Neural progenitor cell (in vitro differentiated cells): Measurements from ENCODE around the gene SLC2A13. TPM values are rescaled to one million over a fixed set of nuclear protein-coding genes. Genes with fewer than 3 reads are reported as not detected.
"Not testable (repeated sequence)": the region's sequence is repeated elsewhere in the genome, so short reads cannot be mapped to it uniquely, and the experiment has no call there.

Experiments used
- DNase-seq: peaks from one replicate; pipeline ENCODE4 v3.0.0-alpha.2; 2016; ENCODE audit warnings: low spot score
- H2AFZ ChIP-seq: fragments of 200-600 bp; sonication (generic); replicated peaks from 2 replicates; pipeline ENCODE4 v1.6.1; 2016; ENCODE audit warnings: antibody characterized with exemption
- H3F3A ChIP-seq: fragments of 200-600 bp; sonication (generic); 2 replicates; pipeline ENCODE4 v1.6.1; 2016; ENCODE audit warnings: antibody characterized with exemption, low read depth
- H3K27ac ChIP-seq: fragments of 200-600 bp; sonication (generic); 2 replicates; pipeline ENCODE4 v1.5.1; 2016; ENCODE audit warnings: mild to moderate bottlenecking
- H3K27me3 ChIP-seq: fragments of 200-600 bp; sonication (generic); 2 replicates; pipeline ENCODE4 v1.6.1; 2016; ENCODE audit warnings: mild to moderate bottlenecking, moderate library complexity
- H3K36me3 ChIP-seq: fragments of 200-600 bp; sonication (generic); 2 replicates; pipeline ENCODE4 v1.5.1; 2016
- H3K4me1 ChIP-seq: fragments of 200-600 bp; sonication (generic); 2 replicates; pipeline ENCODE4 v1.6.1; 2016; ENCODE audit warnings: mixed run types
- H3K4me2 ChIP-seq: fragments of 200-600 bp; sonication (generic); 2 replicates; pipeline ENCODE4 v1.6.1; 2016
- H3K4me3 ChIP-seq: fragments of 200-600 bp; sonication (generic); 2 replicates; pipeline ENCODE4 v1.5.1; 2016
- H3K79me2 ChIP-seq: fragments of 200-600 bp; sonication (generic); 2 replicates; pipeline ENCODE4 v1.6.1; 2016; ENCODE audit warnings: low read depth
- H3K9ac ChIP-seq: fragments of 200-600 bp; sonication (generic); 2 replicates; pipeline ENCODE4 v1.6.1; 2016
- H3K9me3 ChIP-seq: fragments of 200-600 bp; sonication (generic); 2 replicates; pipeline ENCODE4 v1.5.1; 2016; ENCODE audit warnings: low read depth
- H4K20me1 ChIP-seq: fragments of 200-600 bp; sonication (generic); 2 replicates; pipeline ENCODE4 v1.6.1; 2016; ENCODE audit warnings: low read depth
- H3K27ac Mint-ChIP-seq: 3 replicates; pipeline ENCODE4 v1.8.0; 2021; ENCODE audit warnings: mixed read lengths
- H3K27me3 Mint-ChIP-seq: 2 replicates; pipeline ENCODE4 v1.8.0; 2022; ENCODE audit warnings: low read depth, mild to moderate bottlenecking, inconsistent platforms, moderate library complexity, mixed read lengths; ENCODE audit not compliant: insufficient read depth
- H3K36me3 Mint-ChIP-seq: 3 replicates; pipeline ENCODE4 v1.8.0; 2021; ENCODE audit warnings: mixed read lengths
- H3K4me1 Mint-ChIP-seq: 3 replicates; pipeline ENCODE4 v1.8.0; 2021; ENCODE audit warnings: mixed read lengths
- H3K4me3 Mint-ChIP-seq: 3 replicates; pipeline ENCODE4 v1.8.0; 2021; ENCODE audit warnings: mild to moderate bottlenecking, moderate library complexity, mixed read lengths
- H3K9me3 Mint-ChIP-seq: 3 replicates; pipeline ENCODE4 v1.8.0; 2020; ENCODE audit warnings: mixed read lengths
- EZH2 ChIP-seq: fragments of 200-600 bp; sonication (generic); IDR thresholded peaks from 2 replicates; pipeline ENCODE4 v1.6.1; 2017; ENCODE audit warnings: antibody characterized with exemption, mild to moderate bottlenecking, moderate library complexity
- EZH2phosphoT487 ChIP-seq: fragments of 200-600 bp; sonication (generic); IDR thresholded peaks from 2 replicates; pipeline ENCODE4 v1.6.1; 2017; ENCODE audit warnings: antibody characterized with exemption
- total RNA-seq: library from RNA; depleted of rRNA; stranded (reverse); fragments of >200 nt; gene quantifications from 2 replicates; pipeline ENCODE4 v1.2.3, GENCODE V29; 2015; ENCODE audit warnings: low replicate concordance
- TF ChIP-seq, protein P1 (sequence below): fragments of 200-600 bp; sonication (generic); IDR thresholded peaks from 2 replicates; pipeline ENCODE4 v1.5.1; 2017; ENCODE audit warnings: antibody characterized with exemption, mild to moderate bottlenecking

Gene SLC2A13
- total RNA-seq, 1 donor from 2014 or later = 11.1 TPM

DNA sequence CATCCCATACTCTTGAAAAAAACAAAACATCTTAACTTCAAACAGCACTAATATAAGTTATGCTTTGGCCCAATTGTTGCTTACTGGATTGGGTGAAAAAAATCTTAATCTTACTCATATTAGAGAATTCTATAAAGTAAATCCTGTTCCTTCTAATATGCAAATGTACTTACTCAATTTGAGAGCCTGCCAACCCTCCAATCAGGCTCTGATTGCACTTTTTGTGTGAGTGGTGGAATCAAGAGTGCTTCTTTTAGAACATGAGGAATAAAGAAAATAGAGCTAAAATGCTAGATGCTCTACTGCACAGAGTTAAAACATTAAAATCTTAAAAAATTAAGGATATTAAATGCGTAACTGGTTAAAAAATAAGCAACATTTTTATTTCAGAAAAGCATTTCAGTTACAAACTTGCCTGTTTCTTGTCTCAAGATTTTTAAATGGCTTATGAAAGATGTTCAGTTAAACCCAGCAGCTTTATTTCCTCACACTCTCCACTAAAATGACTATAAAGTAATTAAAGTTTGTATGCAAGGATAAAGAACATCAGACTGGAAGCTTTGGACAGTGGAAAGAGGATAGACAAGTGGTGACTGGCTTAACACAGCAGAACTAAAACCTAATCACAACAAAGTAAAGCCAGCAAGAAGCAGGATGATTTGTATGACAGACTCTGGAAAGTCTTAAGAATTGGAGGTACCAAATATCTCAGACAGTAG is 177.5 kb downstream of the SLC2A13 start:
- Histone ChIP-seq H3K27ac (no peak overlapping the region), H3K79me2 (no peaks in the 10 kb centered on the region), H3K27me3 (no peaks in the 10 kb centered on the region), H3K4me2 (no peak overlapping the region), H3K9ac (no peak overlapping the region), H3K9me3 (no peaks in the 10 kb centered on the region), H3K36me3 (no peaks in the 10 kb centered on the region), H3K4me1 (no peaks in the 10 kb centered on the region), H2AFZ (no peak overlapping the region), H4K20me1 (no peaks in the 10 kb centered on the region), H3F3A (no peaks in the 10 kb centered on the region), H3K4me3 (no peak overlapping the region)
- Mint-ChIP-seq H3K4me3 (no peak overlapping the region), H3K9me3 (no peaks in the 10 kb centered on the region), H3K4me1 (peaks cover 4% of the 10 kb centered on the region), H3K27me3 (peaks cover 3% of the 10 kb centered on the region), H3K36me3 (no peaks in the 10 kb centered on the region), H3K27ac (no peak overlapping the region)
- TF ChIP-seq, protein P1, sequence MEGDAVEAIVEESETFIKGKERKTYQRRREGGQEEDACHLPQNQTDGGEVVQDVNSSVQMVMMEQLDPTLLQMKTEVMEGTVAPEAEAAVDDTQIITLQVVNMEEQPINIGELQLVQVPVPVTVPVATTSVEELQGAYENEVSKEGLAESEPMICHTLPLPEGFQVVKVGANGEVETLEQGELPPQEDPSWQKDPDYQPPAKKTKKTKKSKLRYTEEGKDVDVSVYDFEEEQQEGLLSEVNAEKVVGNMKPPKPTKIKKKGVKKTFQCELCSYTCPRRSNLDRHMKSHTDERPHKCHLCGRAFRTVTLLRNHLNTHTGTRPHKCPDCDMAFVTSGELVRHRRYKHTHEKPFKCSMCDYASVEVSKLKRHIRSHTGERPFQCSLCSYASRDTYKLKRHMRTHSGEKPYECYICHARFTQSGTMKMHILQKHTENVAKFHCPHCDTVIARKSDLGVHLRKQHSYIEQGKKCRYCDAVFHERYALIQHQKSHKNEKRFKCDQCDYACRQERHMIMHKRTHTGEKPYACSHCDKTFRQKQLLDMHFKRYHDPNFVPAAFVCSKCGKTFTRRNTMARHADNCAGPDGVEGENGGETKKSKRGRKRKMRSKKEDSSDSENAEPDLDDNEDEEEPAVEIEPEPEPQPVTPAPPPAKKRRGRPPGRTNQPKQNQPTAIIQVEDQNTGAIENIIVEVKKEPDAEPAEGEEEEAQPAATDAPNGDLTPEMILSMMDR = no peak
- TF ChIP-seq EZH2phosphoT487 (no peak), EZH2 (no peak)
- DNase-seq = no peak

DNA sequence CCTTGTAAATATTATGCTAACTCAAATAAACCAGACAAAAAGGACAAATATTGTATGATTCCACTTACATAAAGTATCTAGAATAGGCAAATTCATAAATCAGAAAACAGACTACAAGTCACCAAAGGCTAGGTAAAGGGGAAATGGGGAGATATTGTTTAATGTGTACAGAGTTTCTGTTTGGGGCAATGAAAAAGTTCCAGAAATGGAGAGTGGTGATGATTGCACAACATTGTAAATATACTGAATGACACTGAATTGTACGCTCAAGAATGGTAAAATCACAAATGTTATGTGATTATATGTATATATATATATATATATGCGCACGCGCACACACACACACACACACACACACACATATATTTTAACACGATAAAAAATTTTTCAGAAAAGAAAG is 182.5 kb downstream of the SLC2A13 start:
- H3K4me3 Mint-ChIP-seq = no peak overlapping the region
- Histone ChIP-seq H2AFZ (no peak overlapping the region), H3F3A (no peaks in the 10 kb centered on the region), H3K4me1 (peaks cover 9% of the 10 kb centered on the region), H4K20me1 (no peaks in the 10 kb centered on the region), H3K27ac (no peak overlapping the region), H3K4me3 (no peak overlapping the region), H3K4me2 (no peak overlapping the region), H3K9me3 (no peaks in the 10 kb centered on the region), H3K9ac (no peak overlapping the region), H3K79me2 (no peaks in the 10 kb centered on the region), H3K27me3 (no peaks in the 10 kb centered on the region), H3K36me3 (no peaks in the 10 kb centered on the region)
- no peaks in the 10 kb centered on the region for H3K9me3 Mint-ChIP-seq
- no peaks in the 10 kb centered on the region for H3K27me3 Mint-ChIP-seq
- TF ChIP-seq, protein P1 = no peak
- TF ChIP-seq EZH2phosphoT487 (no peak), EZH2 (no peak)
- no peaks in the 10 kb centered on the region for H3K36me3 Mint-ChIP-seq
- no peak for DNase-seq
- no peak overlapping the region for H3K27ac Mint-ChIP-seq
- peaks cover 5% of the 10 kb centered on the region for H3K4me1 Mint-ChIP-seq

GRCh38 chr12:39922598-39922997 is 183.3 kb downstream of the SLC2A13 start:
- not testable (repeated sequence) for H2AFZ ChIP-seq, H3K27ac ChIP-seq, H3K4me2 ChIP-seq, H3K79me2 ChIP-seq, H3K27ac Mint-ChIP-seq, H3K4me1 Mint-ChIP-seq, H3K4me3 ChIP-seq, H4K20me1 ChIP-seq, H3K9ac ChIP-seq, H3K4me1 ChIP-seq, H3K4me3 Mint-ChIP-seq, H3K27me3 Mint-ChIP-seq, H3K9me3 ChIP-seq, H3K36me3 Mint-ChIP-seq, H3K9me3 Mint-ChIP-seq, H3K27me3 ChIP-seq, H3K36me3 ChIP-seq, H3F3A ChIP-seq, DNase-seq

- H3F3A ChIP-seq = no peaks in the 10 kb centered on the region
- H3K4me3 ChIP-seq = no peak overlapping the region
- no peak for DNase-seq
- Mint-ChIP-seq H3K4me1 (peaks cover 7% of the 10 kb centered on the region), H3K36me3 (no peaks in the 10 kb centered on the region), H3K4me3 (no peak overlapping the region), H3K9me3 (no peaks in the 10 kb centered on the region), H3K27me3 (no peaks in the 10 kb centered on the region), H3K27ac (no peak overlapping the region)
- no peaks in the 10 kb centered on the region for H3K36me3 ChIP-seq
- no peak overlapping the region for H2AFZ ChIP-seq
- no peaks in the 10 kb centered on the region for H3K9me3 ChIP-seq
- H3K4me1 ChIP-seq = peaks cover 9% of the 10 kb centered on the region
- H3K79me2 ChIP-seq = no peaks in the 10 kb centered on the region
- H3K4me2 ChIP-seq = no peak overlapping the region
- no peaks in the 10 kb centered on the region for H4K20me1 ChIP-seq
- no peaks in the 10 kb centered on the region for H3K27me3 ChIP-seq
- TF ChIP-seq EZH2 (no peak), EZH2phosphoT487 (no peak)
- TF ChIP-seq, protein P1 = no peak
- H3K9ac ChIP-seq = no peak overlapping the region
- H3K27ac ChIP-seq = no peak overlapping the region
These were observed 185.2 kb downstream of the SLC2A13 start for GRCh38 chr12:39920647-39921046.
